ENCODE results near the gene PEX11G.

GRCh38 chr19:7469669-7470285 is 19.1 kb downstream of the PEX11G start:
- TF ChIP-seq, protein P1, sequence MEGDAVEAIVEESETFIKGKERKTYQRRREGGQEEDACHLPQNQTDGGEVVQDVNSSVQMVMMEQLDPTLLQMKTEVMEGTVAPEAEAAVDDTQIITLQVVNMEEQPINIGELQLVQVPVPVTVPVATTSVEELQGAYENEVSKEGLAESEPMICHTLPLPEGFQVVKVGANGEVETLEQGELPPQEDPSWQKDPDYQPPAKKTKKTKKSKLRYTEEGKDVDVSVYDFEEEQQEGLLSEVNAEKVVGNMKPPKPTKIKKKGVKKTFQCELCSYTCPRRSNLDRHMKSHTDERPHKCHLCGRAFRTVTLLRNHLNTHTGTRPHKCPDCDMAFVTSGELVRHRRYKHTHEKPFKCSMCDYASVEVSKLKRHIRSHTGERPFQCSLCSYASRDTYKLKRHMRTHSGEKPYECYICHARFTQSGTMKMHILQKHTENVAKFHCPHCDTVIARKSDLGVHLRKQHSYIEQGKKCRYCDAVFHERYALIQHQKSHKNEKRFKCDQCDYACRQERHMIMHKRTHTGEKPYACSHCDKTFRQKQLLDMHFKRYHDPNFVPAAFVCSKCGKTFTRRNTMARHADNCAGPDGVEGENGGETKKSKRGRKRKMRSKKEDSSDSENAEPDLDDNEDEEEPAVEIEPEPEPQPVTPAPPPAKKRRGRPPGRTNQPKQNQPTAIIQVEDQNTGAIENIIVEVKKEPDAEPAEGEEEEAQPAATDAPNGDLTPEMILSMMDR (IDR thresholded peaks at IDR 0.05) = no peak
- no peak for TF ChIP-seq POLR2AphosphoS5 (IDR thresholded peaks at IDR 0.05; ENCODE audit: insufficient read depth in 1 of 2, low read depth in 1 of 2)
- no peak for TF ChIP-seq POLR2A (IDR thresholded peaks at IDR 0.05)

Data from vagina (tissue), 2 donors.